NCI-H1436 (cell line): ENCODE data around the gene SAMD4A.

Experiments used
- DNase-seq: peaks from one replicate; lab custom pipeline; 2025; lab: John Stamatoyannopoulos, UW

The SAMD4A gene

DNA sequence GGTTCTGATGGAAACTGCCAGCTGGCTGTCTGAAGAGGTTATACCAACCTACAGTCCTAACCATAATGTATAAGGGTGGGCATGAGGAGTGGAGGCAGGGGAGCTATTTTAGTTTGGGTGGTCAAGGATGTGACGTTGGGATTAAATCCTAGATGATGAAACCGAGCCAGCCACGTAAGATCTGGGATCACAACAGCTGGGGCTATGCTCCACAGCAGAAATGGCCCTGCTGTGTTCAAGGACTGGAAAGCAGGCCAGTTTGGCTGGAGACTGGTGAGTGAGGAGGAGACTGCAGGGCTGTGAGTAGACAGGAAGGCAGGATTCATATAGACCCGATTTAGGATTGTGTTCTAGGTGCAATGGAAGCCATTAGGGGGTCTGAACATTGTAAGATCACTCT, 66.1 kb downstream of the SAMD4A start:
- DNase-seq: no peak

DNA sequence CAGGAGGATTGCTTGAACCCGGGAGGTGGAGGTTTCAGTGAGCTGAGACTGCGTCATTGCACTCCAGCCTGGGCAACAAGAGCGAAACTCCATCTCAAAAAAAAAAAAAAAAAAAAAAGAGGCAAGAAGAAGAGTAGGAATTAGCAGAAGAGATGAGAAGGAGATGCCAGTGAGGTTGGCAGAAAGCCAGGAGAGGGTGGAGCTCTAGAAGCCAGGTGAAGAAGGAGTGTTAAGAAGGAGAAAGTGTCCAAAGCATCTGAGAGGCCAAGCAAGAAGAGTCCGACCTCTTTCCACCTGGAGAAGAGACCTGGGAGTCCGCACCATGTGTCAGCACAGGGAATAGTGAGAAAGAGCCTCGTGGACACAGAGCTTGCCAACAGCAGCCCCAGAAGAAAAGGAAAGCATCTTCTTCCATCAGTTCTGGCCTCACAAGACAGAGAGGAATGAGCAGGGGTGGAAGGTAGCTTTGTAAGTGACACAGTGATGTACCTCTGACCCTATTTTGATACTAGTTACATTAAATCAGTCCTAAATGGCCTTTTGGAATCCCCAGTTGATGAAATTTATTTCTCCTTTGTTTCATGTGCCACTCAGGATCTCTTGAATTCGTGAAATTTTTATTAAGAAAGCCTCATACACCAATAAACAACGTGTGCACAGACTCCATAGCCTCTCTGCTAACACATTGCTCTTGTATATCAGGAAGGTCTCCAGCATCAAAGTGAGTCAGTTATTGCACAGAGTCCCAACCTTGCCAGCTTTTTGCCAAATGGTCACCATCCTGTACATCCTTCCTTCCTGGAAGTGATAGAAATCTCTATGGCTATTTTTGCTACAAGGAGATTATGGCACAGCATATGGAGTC, 70.6 kb downstream of the SAMD4A start:
- DNase-seq: no peak

GRCh38 chr14:54638135-54638446, 71.2 kb downstream of the SAMD4A start:
- DNase-seq: no peak

DNA sequence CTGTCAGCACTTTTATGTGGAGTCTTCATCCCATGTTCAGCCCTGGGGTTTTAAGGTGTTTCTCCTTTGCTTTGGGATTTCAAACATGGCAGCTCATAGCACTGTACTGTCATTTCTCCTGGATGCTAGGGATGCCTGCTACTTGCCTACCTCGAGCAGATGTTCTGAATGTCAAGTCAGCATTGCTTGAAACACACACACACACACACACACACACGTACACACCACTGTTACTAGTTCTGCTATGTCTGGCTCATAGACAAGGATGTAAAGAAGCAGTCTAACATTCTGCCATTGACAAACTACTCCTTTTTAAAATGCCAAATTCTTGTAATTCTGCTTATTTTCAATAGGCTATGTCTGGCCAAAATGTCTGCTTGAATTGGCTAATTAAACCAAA, 72.7 kb downstream of the SAMD4A start:
- no peak for DNase-seq

DNA sequence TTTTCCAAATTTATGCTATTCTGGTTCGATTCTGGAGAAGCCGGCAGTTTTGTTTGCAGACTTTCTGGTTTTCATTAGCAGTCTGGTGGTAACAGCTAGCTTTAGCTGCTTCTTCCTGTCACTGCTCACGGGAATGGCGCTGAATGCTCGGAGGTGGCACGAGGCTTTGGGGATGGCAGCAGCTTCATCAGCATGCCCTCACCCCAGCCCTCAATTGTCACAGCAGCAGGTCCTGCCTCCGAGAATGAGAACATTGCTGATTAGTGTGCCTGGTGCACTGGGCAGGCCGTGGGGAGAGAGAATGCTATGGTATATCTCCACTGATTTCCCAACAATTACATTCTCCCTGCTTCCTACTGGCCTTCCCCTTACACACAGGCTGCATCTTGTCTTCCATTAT, 73.6 kb downstream of the SAMD4A start:
- no peak for DNase-seq

DNA sequence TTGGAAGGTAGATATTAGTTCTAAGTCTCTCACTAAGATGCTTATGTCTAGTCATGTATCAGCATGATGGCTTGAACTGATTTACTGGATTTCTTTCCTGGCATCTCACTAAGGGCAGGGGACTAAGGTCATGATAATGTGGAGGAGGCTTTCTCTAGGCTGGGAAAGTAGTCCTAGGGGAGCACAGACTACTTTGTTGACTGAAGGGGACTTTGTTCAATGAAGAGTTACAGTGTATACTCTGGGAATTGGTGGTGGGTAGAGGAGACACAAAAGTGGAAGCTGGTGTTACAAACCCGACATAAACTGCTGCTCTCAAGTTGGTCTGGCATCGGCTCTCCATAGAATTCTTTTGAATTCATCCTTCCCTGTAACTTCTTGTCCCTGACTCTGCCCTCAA, 75.2 kb downstream of the SAMD4A start:
- DNase-seq: no peak

GRCh38 chr14:54642801-54643695, 76.1 kb downstream of the SAMD4A start:
- no peak for DNase-seq

GRCh38 chr14:54643696-54644176, 76.8 kb downstream of the SAMD4A start:
- DNase-seq: no peak

DNA sequence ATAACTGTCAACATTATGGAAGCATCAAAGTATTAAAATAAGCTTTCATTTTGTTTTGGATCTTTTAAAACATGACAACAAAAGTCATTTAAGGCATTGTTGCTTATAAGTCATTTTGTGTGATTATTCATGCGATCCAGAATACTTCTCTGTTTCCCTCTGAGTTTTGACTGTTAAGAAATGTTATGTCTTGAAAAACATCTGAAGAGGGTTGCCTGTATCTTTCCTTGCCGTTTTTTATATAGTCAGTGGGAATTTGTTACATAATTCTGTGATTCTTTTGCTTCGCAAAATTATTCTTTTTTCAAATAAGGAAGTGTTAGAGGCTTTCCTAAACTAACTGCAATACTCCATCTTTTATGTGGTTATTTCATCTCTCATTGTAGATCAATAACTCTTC, 78.7 kb downstream of the SAMD4A start:
- no peak for DNase-seq

- DNase-seq: no peak
These were observed 79.7 kb downstream of the SAMD4A start for GRCh38 chr14:54646626-54647025.

- DNase-seq: no peak
These were observed 80.5 kb downstream of the SAMD4A start for GRCh38 chr14:54647378-54647777.

GRCh38 chr14:54649056-54649455, 82.1 kb downstream of the SAMD4A start:
- DNase-seq: no peak

GRCh38 chr14:54650331-54650958, 83.5 kb downstream of the SAMD4A start:
- no peak for DNase-seq

GRCh38 chr14:54650959-54651351, 84.0 kb downstream of the SAMD4A start:
- no peak for DNase-seq

GRCh38 chr14:54651649-54652048, 84.7 kb downstream of the SAMD4A start:
- no peak for DNase-seq

DNA sequence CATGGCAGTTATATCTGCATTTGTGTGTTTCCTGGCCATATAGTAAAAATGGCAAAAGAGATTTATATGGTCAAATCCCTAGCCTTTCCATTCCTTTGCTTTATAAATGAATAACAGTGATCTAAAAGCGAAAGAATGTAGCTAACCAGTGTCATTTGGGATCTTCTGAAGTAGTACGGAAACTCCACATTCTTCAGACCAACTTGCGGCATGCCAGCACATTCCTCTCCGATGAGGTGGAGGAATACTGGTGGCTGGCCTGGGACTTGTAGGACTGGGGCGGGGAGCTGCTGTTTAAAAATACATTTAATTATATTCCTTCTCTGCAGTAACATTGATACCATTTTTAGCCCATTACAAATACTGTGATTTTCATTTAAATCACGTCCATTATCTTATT, 85.3 kb downstream of the SAMD4A start:
- DNase-seq: no peak

- no peak for DNase-seq
These were observed 85.7 kb downstream of the SAMD4A start for GRCh38 chr14:54652605-54653052.

- DNase-seq: no peak
These were observed 87.0 kb downstream of the SAMD4A start for GRCh38 chr14:54653712-54654469.

DNA sequence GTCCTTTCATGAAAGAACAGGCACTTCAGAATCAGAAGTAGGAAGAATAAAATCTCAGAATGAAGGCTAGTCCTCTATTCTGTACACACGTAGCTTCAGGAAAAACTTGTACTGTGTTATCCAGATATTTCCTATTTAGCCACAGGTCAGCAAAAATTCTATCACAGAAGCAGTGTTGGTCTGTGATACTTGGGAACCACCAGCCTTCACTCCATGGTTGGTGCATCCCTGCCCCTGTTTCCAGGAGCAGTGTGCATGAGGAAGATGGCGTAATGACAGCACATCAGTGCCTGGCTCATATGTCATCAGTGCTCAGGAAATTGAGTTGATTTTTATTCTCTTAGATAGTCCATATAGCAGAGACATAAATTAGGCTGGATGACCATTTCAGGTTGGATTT, 87.7 kb downstream of the SAMD4A start:
- no peak for DNase-seq

- no peak for DNase-seq
These were observed 91.9 kb downstream of the SAMD4A start for GRCh38 chr14:54658836-54659235.

DNA sequence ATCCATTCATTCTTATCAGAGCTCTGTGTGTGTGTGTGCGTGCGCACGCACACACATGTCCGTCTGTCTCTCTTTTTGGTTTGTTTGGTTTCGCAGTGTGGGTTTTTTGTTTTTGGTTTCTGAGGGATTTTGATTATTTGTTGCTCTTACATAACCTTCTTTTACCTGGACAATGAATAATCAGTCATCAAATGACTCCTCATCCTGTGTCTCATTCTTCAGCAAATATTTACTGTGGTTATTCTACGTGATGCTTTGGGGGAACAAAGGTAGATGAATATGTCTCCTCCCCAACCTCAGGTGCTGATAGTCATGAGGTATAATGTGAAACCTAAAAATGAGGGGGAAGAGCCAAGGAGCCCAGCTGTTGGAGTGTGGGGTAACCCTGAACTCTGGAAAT, 92.4 kb downstream of the SAMD4A start:
- no peak for DNase-seq

DNA sequence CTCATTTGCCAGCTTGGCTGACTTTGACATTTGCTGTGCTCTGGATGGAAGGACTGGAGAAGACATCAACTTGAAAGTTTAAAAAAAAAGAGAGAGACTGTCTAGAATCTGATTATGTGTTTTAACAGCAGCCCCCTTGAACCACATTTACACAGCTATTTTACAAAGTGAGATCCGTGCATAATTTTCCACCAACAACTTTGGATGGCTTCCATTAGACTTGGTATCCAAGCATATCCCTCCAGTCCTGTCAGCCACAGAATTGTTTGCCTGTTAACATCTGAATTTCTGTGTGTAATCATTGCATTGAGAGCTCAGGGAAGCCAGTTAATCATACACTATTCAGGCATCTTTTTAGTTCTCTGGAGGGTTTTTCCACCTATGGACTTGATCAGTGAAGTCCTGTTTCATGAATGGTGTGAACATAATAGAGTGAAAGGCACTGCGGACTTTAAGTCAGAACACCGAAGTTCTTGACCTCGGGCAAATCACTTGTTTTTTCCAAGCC, 93.7 kb downstream of the SAMD4A start:
- DNase-seq: no peak
